GM21390 (cell line): ENCODE data around the gene MAN2A2.
"Not testable (repeated sequence)": the region's sequence is repeated elsewhere in the genome, so short reads cannot be mapped to it uniquely, and the experiment has no call there.

Experiments used
- ATAC-seq: cut with Tn5 transposase; IDR thresholded peaks from one replicate; pipeline ENCODE4 v1.9.1; 2021; ENCODE audit not compliant: unreplicated experiment

Gene MAN2A2

GRCh38 chr15:90871139-90871715, 31.9 kb upstream of the MAN2A2 start:
- ATAC-seq = peak; percentile 26

DNA sequence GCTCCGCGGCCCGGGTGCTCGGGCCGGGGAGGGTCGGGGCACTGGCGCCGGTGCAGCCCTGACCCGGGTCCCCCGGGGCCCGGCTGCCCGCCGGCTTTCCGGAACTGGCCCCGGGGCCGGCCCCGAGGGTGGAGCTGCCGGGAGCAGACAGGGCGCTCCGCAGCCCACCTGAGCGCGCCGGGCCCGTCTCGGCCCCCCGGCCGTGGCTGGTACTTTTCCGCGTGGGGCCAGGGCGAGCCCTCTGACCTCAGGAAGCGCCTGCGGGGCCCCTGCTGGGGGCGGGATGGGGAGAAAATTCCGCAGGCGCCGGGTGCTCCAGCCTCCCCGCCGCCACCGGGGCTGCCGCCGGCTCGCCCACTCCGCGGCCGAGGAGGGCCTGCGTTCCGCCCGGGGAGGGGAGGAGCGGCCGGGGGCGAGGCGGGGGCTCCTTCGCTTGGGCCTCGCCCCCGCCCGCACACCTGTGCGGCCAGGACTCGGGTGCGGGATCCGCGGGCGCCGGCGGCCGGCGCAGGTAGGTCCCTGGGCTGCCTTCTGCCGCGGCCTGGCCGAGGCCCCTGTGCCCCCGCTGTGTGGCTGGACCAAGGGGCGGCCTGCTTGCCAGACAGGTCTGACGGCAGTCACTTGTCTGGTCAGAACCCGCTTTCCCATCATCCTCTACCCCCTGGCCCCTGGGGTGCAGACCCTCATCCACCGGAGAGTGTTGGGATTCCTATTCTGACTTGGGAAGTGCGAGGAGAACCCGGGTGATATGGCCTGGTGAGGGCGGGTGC, 31.2 kb upstream of the MAN2A2 start:
- ATAC-seq = peak; percentile 37

DNA sequence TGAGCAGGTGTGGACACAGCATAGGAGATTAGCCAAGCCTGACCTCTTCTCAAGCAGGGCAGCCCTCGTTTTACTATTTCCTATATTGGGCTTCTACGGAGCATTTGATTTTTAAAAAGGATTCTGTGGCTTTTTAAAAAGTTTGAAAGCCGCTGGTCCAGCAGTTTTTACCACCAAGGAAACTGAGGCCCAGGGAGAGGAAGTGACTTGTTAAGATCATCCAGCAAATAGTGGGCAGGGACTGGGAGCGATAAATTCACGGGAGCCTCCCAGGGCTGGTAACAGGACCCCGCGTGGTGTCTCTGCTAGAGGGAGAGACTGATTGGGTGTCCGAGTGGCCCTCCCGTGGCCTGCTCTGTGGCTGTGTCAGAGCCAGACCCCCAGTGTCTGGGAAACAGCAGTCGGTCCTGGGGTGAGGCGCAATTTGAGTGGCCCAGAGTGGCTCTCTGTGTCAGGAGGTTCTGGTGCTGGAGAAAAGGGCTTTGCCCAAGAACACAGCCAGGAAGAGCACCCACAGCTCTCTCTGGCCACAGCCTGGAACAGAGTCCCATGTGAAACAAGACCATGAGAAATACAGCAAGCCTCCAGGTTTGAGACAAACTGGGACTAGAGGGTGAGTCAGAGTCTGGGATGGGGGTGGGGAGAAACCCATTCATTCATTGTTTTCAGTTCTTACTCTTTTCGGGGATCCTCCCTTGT, 30.5 kb upstream of the MAN2A2 start:
- no peak for ATAC-seq

GRCh38 chr15:90873488-90873997, 29.6 kb upstream of the MAN2A2 start:
- no peak for ATAC-seq

- no peak for ATAC-seq
Measured at GRCh38 chr15:90873998-90874605, 29.0 kb upstream of the MAN2A2 start.

- ATAC-seq = not testable (repeated sequence)
Measured at GRCh38 chr15:90874986-90875385, 28.1 kb upstream of the MAN2A2 start.

- no peak for ATAC-seq
Measured at GRCh38 chr15:90875549-90875981, 27.5 kb upstream of the MAN2A2 start.

DNA sequence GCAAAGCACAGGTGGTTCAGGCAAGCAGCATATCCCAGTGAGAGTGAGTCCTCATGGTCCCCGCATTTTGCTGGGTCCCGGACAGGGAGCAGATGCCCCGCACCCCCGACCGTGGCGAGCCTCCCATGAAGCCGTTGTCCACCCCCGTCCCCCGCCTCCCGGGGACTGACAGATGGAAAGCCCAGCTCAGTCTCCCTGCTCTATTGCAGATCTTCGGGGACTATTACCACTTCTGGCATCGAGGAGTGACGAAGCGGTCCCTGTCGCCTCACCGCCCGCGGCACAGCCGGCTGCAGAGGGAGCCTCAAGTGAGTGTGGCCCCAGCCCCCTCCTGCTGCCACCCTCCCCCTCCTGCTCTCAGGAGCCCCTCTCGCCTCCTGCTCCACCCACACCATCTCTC, 27.1 kb upstream of the MAN2A2 start:
- ATAC-seq = no peak

- no peak for ATAC-seq
Measured at GRCh38 chr15:90876512-90877170, 26.5 kb upstream of the MAN2A2 start.

- no peak for ATAC-seq
Measured at GRCh38 chr15:90877315-90877714, 25.8 kb upstream of the MAN2A2 start.

GRCh38 chr15:90877996-90878395, 25.1 kb upstream of the MAN2A2 start:
- no peak for ATAC-seq

- no peak for ATAC-seq
Measured at GRCh38 chr15:90878660-90879059, 24.4 kb upstream of the MAN2A2 start.

- no peak for ATAC-seq
Measured at GRCh38 chr15:90879730-90880366, 23.3 kb upstream of the MAN2A2 start.

- ATAC-seq = no peak
Measured at GRCh38 chr15:90880381-90881145, 22.5 kb upstream of the MAN2A2 start.

GRCh38 chr15:90881181-90881977, 21.7 kb upstream of the MAN2A2 start:
- ATAC-seq = no peak

DNA sequence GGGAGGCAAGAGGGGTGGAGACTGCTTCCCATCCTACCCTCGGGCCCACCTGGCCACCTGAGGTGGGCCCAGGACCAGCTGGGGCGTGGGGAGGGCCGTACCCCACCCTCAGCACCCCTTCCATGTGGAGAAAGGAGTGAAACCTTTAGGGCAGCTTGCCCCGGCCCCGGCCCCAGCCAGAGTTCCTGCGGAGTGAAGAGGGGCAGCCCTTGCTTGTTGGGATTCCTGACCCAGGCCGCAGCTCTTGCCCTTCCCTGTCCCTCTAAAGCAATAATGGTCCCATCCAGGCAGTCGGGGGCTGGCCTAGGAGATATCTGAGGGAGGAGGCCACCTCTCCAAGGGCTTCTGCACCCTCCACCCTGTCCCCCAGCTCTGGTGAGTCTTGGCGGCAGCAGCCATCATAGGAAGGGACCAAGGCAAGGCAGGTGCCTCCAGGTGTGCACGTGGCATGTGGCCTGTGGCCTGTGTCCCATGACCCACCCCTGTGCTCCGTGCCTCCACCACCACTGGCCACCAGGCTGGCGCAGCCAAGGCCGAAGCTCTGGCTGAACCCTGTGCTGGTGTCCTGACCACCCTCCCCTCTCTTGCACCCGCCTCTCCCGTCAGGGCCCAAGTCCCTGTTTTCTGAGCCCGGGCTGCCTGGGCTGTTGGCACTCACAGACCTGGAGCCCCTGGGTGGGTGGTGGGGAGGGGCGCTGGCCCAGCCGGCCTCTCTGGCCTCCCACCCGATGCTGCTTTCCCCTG, 21.0 kb upstream of the MAN2A2 start:
- no peak for ATAC-seq

- no peak for ATAC-seq
Measured at GRCh38 chr15:90882781-90883525, 20.1 kb upstream of the MAN2A2 start.
